Spleen (tissue), 7 donors: ENCODE measurements around the gene SLC11A1.

Experiments used
- CTCF ChIP-seq, 11 experiments: fragments of 200-600 bp in 7 of 11; fragments of 450-650 bp in 4 of 11; sonication (generic) in 4 of 11; IDR thresholded peaks in 8 of 11; conservative IDR thresholded peaks in 3 of 11; 1 replicate in 7 of 11; 2 replicates in 4 of 11; pipeline versions ENCODE4 v1.4.0 to v1.8.0; 2016 to 2021; ENCODE audit warnings: antibody characterized with exemption in 11 of 11, inconsistent platforms in 4 of 11, mild to moderate bottlenecking in 1 of 11
- POLR2AphosphoS5 ChIP-seq, 3 donors: sonication (generic); formaldehyde crosslinking; IDR thresholded peaks; one replicate each; pipeline ENCODE4 v1.5.1; 2017; ENCODE audit warnings: antibody characterized with exemption in 3 of 3
- donor health status: DM: no; HTN: no; CAD: no; lungs with moderate emphysema.
- donor health status: DM: no; HTN: no; CAD: no.
- donor health status: DM: no; HTN: no; CAD: no.

DNA sequence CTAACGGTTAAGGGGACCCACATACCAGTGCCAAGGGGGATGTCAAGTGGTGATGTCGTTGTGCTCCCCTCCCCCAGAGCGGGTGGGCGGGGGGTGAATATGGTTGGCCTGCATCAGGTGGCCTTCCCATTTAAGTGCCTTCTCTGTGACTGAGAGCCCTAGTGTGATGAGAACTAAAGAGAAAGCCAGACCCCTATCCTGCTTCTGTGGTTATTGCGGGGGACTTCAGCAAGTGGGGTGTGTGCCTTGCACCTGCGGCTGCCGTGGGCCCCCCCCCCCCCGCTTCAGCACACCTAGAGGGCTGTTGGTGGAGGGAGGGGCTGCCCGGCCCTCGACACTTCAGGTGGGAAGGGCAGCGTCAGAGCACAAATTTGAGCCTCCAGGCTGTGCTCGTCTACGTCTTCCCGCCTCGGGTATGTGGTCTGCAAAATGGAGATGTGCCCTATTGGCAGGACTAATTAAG, 23.7 kb downstream of the SLC11A1 start:
- TF ChIP-seq CTCF (IDR thresholded peaks at IDR 0.05 in 8 of 11, conservative IDR thresholded peaks at IDR 0.05 in 3 of 11) (no peak), POLR2AphosphoS5 (IDR thresholded peaks at IDR 0.05) (peak; percentile 51 to 73 (median 72))
